T47D (cell line): Measurements from ENCODE around the gene H2BK1.

ENCODE experiments used
- DNase-seq, 2 experiments: peaks; one replicate each; pipeline versions ENCODE4 v3.0.0 to v3.0.0-alpha.2; 2011 to 2012; ENCODE audit warnings: low read depth in 1 of 2, low spot score in 1 of 2
- JUND ChIP-seq: IDR thresholded peaks from 2 replicates; pipeline ENCODE4 v1.6.1; 2012; ENCODE audit warnings: low read depth
- in situ Hi-C: cut with HindIII; loops from 2 replicates; pipeline ENCODE4 v1.10.0; 2016; ENCODE audit warnings: low sequenced_read_pairs, low pct_unique_long_range_greater_than_20kb

H2BK1 gene

DNA sequence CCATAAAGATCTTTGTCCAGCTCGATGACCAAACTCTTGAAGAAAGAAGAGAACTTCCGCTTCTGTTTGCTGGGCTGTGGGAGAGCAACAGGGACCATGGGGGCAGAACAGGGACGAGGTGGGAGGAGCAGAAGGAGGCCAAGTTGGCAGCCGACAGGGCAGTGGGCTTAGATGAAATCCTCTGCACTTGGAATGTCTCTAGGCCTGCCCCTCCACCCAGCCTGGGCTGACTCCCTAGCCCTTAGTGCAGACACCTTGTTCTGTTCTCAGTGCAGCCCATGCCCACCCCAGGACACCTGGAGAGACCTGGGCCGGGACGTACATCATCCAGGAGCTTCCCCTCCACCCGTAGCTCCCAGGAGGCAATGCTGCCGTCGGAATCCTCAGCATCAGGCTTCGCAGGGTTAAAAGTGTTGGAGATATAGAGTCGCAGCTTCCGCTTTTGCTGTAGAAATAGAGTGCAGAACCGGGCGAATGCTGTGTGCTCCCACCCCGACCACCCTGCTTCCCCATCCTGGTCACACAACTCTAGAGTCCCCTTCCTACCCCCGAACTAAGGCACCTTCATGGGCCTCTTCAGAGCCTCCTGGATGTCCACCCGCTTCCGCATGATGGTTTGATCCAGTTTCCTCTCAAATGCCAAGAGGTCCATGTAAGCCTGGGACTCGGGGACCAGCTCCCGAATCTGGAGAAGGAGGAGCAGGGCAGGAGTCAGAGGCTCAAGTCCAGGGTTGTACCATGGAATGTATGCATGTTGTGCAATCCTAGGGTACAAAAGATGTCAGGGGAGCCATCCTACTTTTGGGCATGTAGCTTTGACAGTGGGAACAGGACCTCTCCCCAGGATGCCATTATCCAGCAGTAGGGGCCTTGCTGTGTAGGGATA, 32.1 kb upstream of the H2BK1 start:
- no peak for DNase-seq
- no peak for TF ChIP-seq JUND
- in situ Hi-C loops: no loop called here

DNA sequence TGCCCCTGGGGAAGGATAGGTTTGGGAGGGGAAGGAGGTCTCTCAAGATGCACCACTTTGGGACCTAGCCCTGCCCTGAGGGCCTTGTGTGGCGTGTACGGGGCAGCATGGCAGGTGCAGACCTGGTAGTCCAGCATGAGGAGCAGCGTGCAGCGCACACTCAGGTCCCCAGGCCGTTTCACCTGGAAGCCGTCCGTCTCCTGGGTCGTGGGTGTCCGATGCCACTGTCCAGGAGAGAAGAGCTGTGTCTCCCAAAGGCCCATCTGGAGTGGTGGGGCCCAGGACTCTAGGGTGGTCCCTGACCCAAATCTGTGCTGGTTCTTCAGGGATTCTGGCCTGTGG, 31.4 kb upstream of the H2BK1 start:
- in situ Hi-C loops: no loop called here
- no peak for DNase-seq
- no peak for TF ChIP-seq JUND

DNA sequence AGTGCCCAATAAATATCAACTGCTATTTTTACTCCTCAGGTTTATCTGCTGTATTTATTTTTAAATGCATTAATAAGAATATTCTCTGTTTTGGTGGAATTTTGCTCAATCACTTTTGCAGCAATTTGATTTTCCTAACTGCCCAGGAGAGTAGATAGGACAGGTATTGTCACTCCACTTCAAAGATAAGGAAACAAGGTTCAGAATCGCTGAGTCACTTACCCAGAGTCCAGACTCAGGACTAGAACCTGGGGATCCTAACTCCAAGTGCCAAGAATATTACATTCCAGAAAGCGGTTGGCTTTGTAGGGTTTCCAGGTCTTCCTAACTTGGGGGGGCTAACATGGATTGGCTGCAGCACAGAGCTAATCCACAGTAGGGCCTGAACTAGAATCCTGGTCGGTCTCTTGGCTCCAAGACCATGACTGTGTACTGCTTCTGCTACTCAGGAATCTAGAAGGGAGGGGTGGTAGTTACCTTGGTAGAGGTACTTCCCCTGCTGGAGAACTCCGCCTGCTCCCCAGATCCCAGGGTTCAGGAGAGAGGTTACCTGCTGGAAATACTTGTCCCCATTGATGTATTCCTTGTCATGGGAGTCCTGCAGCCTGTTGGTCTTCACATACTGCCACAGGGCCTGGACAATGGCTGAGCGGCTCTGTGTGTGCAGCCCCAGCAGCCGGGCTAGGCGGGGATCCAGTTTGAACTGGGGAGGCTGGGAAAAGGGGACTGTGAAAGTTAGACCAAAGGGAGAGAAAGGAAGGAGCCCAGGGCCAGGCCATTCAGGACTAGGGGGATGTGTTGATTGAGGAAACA, 30.9 kb upstream of the H2BK1 start:
- in situ Hi-C loops: no loop called here
- TF ChIP-seq JUND: no peak
- DNase-seq: no peak

DNA sequence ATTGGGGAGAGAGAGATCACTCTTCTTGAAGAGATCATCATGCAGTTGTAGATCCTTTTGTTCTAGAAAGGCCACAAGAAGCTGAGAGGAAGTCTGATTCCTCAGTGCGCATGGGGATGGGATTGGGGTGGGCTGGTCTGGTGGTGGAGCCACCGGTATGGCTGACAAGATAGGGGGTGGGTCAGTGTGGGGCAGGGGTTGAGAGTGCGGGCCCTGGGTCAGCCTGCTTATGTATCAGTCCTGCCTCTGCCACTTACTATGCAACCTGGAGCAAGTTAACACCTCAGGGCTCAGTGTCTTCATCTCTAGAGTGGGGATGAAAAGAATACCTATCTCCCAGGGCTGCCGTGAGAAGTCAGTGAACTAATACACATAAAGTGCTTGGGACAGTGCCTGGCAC, 30.2 kb upstream of the H2BK1 start:
- TF ChIP-seq JUND: no peak
- DNase-seq: no peak
- in situ Hi-C loops: no loop called here

DNA sequence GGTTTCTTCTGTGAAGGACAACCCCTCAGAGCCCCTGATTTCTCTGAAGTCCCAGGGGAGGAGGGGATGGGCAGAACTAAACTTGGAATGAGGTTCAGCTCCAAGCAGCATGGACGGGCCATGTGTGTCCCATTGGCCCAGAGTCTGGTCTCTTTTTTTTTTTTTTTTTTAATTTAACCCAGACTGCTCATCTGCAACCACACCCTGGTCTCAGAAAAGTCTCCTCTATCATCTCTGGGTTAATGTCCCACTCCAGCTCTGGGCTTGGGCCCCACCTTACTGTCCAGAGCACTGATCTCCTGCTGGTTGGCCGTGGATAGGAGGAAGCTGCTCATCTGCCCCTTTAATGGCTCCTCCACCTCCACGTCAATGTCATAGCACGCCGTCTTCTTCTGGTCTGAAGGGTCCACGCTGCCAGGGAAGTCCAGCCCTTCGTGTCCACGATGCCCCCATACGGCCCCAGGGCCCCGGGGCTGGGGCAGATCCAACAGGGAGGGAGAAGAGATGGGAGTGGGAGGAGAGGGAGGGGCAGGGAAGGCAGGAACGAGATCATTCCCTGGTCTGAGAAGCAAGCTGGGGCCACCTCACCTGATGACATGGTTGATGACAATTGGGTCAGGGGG, 29.7 kb upstream of the H2BK1 start:
- in situ Hi-C loops: no loop called here
- TF ChIP-seq JUND: no peak
- no peak for DNase-seq

DNA sequence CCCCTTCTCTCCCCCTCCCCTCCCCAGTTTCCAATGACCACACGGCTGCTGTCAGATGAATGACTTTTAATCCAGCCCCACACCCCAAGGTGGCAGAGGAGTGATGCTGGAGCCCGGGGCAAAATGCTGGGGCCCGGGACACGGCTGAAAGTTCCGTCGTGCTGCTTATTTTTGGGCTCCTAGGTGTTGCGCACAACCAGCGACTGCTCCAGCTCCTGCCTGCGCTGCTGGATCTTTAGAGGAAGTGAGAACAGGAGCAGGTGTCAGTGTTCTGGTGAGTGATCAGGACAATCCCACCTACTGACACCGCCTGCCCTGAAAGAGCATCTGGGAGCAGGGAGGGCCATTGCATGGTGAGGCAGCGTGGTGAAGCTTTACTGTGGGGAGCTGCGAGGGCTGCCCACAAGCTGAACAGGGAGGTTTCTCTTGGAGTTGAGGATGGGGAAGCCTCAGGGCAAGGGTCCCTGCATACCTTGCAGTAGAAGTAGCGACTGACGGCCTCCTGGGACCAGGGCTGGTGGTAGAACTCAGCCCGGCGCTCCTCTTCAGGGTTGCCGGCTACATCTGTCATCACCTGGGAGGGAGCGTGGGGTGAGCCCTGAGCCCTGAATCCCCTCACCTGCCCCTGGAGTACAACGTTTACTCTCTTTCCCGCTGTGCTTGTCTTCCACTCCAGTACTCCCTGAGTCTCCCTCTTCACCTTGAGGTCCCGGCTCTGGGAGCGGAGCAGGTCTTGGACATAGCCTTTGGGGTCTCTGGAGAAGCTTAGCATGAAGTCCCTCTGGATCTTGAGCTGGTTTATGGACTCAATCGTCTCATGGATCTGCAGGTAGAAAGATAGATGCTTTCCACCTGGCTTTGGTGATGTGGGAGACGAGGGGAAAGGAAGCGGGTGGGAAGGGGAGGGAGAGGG, 28.9 kb upstream of the H2BK1 start:
- no peak for TF ChIP-seq JUND
- DNase-seq: no peak
- in situ Hi-C loops: no loop called here

DNA sequence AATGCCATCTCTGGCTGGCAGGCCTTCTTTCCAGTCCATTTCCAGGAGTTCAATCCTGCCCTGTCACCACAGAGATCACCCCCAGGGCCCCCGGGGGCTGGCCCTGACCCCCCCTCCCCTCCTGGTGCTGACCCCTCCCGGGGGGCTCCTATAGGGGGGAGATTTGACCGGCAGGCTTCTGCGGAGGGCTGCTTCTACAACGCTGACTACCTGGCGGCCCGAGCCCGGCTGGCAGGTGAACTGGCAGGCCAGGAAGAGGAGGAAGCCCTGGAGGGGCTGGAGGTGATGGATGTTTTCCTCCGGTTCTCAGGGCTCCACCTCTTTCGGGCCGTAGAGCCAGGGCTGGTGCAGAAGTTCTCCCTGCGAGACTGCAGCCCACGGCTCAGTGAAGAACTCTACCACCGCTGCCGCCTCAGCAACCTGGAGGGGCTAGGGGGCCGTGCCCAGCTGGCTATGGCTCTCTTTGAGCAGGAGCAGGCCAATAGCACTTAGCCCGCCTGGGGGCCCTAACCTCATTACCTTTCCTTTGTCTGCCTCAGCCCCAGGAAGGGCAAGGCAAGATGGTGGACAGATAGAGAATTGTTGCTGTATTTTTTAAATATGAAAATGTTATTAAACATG, 28.0 kb upstream of the H2BK1 start:
- no peak for DNase-seq
- TF ChIP-seq JUND: no peak
- in situ Hi-C loops: no loop called here

DNA sequence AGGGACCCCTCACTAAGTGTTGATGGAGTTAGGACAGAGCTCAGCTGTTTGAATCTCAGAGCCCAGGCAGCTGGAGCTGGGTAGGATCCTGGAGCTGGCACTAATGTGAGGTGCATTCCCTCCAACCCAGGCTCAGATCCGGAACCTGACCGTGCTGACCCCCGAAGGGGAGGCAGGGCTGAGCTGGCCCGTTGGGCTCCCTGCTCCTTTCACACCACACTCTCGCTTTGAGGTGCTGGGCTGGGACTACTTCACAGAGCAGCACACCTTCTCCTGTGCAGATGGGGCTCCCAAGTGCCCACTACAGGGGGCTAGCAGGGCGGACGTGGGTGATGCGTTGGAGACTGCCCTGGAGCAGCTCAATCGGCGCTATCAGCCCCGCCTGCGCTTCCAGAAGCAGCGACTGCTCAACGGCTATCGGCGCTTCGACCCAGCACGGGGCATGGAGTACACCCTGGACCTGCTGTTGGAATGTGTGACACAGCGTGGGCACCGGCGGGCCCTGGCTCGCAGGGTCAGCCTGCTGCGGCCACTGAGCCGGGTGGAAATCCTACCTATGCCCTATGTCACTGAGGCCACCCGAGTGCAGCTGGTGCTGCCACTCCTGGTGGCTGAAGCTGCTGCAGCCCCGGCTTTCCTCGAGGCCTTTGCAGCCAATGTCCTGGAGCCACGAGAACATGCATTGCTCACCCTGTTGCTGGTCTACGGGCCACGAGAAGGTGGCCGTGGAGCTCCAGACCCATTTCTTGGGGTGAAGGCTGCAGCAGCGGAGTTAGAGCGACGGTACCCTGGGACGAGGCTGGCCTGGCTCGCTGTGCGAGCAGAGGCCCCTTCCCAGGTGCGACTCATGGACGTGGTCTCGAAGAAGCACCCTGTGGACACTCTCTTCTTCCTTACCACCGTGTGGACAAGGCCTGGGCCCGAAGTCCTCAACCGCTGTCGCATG, 27.2 kb upstream of the H2BK1 start:
- no peak for DNase-seq
- in situ Hi-C loops: no loop called here
- TF ChIP-seq JUND: no peak

DNA sequence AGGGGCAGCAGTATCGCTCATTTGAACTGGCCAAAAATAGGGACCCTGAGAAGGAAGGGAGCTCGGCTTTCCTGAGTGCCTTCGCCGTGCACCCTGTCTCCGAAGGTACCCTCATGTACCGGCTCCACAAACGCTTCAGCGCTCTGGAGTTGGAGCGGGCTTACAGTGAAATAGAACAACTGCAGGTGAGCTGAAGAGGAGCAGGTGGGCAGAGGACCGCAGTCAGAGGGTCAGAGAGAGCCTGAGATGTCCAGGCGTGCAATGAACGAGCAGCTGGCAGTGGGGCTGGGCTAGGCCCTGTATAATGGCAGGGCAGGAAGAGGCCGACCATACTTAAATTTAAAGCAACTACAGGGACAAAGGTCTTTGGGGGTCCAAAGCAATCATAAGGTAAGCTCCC, 26.1 kb upstream of the H2BK1 start:
- in situ Hi-C loops: no loop called here
- no peak for TF ChIP-seq JUND
- no peak for DNase-seq

DNA sequence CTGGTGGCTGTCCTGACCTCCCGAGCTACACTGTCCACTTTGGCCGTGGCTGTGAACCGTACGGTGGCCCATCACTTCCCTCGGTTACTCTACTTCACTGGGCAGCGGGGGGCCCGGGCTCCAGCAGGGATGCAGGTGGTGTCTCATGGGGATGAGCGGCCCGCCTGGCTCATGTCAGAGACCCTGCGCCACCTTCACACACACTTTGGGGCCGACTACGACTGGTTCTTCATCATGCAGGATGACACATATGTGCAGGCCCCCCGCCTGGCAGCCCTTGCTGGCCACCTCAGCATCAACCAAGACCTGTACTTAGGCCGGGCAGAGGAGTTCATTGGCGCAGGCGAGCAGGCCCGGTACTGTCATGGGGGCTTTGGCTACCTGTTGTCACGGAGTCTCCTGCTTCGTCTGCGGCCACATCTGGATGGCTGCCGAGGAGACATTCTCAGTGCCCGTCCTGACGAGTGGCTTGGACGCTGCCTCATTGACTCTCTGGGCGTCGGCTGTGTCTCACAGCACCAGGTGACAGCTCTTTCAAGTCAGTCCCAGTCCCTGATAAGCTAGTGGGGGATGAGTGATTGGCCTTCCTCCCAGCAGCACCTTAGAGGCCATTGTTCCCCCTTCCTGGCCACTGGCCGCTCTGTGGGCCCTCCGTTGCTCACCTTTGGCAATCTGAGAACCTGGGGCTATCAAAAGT, 25.0 kb upstream of the H2BK1 start:
- no peak for TF ChIP-seq JUND
- DNase-seq: no peak
- in situ Hi-C loops: no loop called here
